ENCODE data around the gene ZSCAN20. TPM values are rescaled to one million over a fixed set of nuclear protein-coding genes. Genes with fewer than 3 reads are reported as not detected.

ZSCAN20 gene
- total RNA-seq, 1 experiment from 2014 or later = 9.0 TPM

DNA sequence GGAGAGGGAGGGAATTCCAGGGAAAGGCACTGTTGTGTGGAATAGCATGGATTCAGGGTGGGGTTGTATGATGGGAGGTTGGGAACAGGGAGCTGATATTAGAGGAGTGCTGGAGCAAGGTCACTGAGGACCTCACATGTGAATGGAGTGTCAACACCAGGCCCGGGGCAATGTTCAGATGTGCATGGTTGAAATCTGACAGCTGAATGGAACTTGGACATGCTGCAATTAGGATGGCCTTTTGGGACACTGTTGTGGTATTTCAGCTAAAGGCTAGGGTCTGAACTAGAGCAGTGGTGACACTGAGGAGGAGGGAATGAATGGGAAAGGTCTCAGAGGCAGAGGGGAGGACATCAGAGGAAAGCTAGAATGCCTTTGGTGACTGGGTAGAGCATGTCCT, 25.0 kb downstream of the ZSCAN20 start (continued):
- no peak for TF ChIP-seq ZNF274 (IDR thresholded peaks at IDR 0.05; ENCODE audit: low read depth, low read length)
- TF ChIP-seq, protein P1, sequence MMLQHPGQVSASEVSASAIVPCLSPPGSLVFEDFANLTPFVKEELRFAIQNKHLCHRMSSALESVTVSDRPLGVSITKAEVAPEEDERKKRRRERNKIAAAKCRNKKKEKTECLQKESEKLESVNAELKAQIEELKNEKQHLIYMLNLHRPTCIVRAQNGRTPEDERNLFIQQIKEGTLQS (IDR thresholded peaks at IDR 0.05) = no peak
- no peak for TF ChIP-seq POLR2AphosphoS5 (IDR thresholded peaks at IDR 0.05; ENCODE audit: low read depth, low read length)
- no peak for TF ChIP-seq SIN3A (IDR thresholded peaks at IDR 0.05; ENCODE audit: low read depth)
- TF ChIP-seq SP1 (IDR thresholded peaks at IDR 0.05; ENCODE audit: low read depth) = no peak

DNA sequence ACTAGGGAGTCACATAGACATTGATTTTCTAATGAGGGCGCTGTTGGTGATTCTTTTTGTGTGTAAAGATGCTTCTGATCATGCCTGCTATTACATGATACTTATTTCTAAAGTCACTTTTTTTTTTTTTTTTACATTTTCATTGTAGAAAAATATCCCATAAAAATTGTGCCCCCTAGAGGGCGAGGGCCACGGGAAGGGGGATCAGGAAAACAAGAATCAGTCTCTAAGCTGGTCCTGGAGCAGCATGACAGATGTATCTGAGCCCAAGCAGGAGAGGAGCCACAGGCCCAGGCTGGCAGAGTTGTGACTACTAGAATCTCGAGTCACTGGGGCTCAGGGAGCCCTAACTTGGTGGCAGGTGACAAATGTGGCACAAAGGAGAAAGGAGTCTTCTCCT, 28.1 kb downstream of the ZSCAN20 start:
- no peaks in the 10 kb centered on the region for H4K20me1 ChIP-seq (ENCODE audit: insufficient read depth)
- peaks cover 6 to 8% of the 10 kb centered on the region in 2 experiments; a peak in 2 of 4 replicates for H3K9me3 ChIP-seq (ENCODE audit: control insufficient read depth in 1 of 2, insufficient read depth in 1 of 2, low read depth in 1 of 2, low read length in 2 of 2)
- ChIA-PET POLR2A (no interaction called here), CTCF (interaction anchor here (0.6 to 1.1 kb wide), 3 partner anchors 10 to 132 kb away, joined by 3 read pairs; no protein-coding TSS in a partner anchor), RAD21 (ENCODE audit: low non-redundant PET in 1 of 2, low total read pairs in 2 of 2, uncharacterized antibody in 2 of 2, unreplicated experiment in 2 of 2) (no interaction called here)
- no peaks in the 10 kb centered on the region for H3K9me2 ChIP-seq (ENCODE audit: insufficient read depth)
- no peak overlapping the region for H3K4me2 ChIP-seq (ENCODE audit: low read length)
- no peaks in the 10 kb centered on the region for H3K4me1 ChIP-seq (ENCODE audit: control insufficient read depth in 1 of 2, insufficient read depth in 2 of 2, low read length in 2 of 2)
- TF ChIP-seq ELF1 (IDR thresholded peaks at IDR 0.05; ENCODE audit: borderline replicate concordance, low read depth) = no peak
- TF ChIP-seq, protein P2, sequence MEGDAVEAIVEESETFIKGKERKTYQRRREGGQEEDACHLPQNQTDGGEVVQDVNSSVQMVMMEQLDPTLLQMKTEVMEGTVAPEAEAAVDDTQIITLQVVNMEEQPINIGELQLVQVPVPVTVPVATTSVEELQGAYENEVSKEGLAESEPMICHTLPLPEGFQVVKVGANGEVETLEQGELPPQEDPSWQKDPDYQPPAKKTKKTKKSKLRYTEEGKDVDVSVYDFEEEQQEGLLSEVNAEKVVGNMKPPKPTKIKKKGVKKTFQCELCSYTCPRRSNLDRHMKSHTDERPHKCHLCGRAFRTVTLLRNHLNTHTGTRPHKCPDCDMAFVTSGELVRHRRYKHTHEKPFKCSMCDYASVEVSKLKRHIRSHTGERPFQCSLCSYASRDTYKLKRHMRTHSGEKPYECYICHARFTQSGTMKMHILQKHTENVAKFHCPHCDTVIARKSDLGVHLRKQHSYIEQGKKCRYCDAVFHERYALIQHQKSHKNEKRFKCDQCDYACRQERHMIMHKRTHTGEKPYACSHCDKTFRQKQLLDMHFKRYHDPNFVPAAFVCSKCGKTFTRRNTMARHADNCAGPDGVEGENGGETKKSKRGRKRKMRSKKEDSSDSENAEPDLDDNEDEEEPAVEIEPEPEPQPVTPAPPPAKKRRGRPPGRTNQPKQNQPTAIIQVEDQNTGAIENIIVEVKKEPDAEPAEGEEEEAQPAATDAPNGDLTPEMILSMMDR (IDR thresholded peaks at IDR 0.05 in 2 of 3, conservative IDR thresholded peaks at IDR 0.05 in 1 of 3; ENCODE audit: borderline replicate concordance in 1 of 3, insufficient read depth in 1 of 3, low read depth in 2 of 3, low read length in 2 of 3) = peak in 2 of 3 experiments; percentile 56 to 61; a peak in 4 of 6 replicates
- H3K4me3 ChIP-seq (replicated peaks in 1 of 2; ENCODE audit: low read depth in 1 of 2, low read length in 2 of 2) = no peak overlapping the region
- H3K36me3 ChIP-seq (ENCODE audit: control insufficient read depth in 1 of 2, insufficient read depth in 2 of 2, low read length in 2 of 2) = peaks cover 0 to 8% of the 10 kb centered on the region in 2 experiments; a peak in 1 of 4 replicates
- no peak overlapping the region for H3K9ac ChIP-seq (ENCODE audit: low read length)
- no peak overlapping the region for H3K27ac ChIP-seq (ENCODE audit: low read depth, low read length)
- no peak overlapping the region for H2AFZ ChIP-seq (ENCODE audit: low read depth, low read length, poor library complexity, severe bottlenecking)
- no peaks in the 10 kb centered on the region for H3K27me3 ChIP-seq (ENCODE audit: insufficient read depth, low read length)
- no peak for DNase-seq (ENCODE audit: low read depth, low spot score)
- peak; percentile 73 for ATAC-seq
- no peaks in the 10 kb centered on the region for H3K79me2 ChIP-seq (ENCODE audit: insufficient read depth, low read length)
- intact Hi-C loops (cut with micrococcal nuclease) = no loop called here
- no TSS peak for BruUV-seq (replicated peaks)

Measured in HCT116 (cell line).